ENCODE data around the gene NIN. TPM values are rescaled to one million over a fixed set of nuclear protein-coding genes. Genes with fewer than 3 reads are reported as not detected.

The NIN gene
- total RNA-seq, 1 donor from 2014 or later, result 33.2 TPM

GRCh38 chr14:50871228-50871627 is 40.3 kb upstream of the NIN start:
- DNase-seq (ENCODE audit: low spot score in 2 of 2, unreplicated experiment in 2 of 2), result no peak
- Mint-ChIP-seq H3K27me3 (ENCODE audit: low read depth) (peaks cover 63% of the 10 kb centered on the region), H3K4me3 (peak overlapping the region; percentile 37), H3K36me3 (peaks cover 4% of the 10 kb centered on the region), H3K9me3 (peaks cover 4% of the 10 kb centered on the region), H3K4me1 (peaks cover 6% of the 10 kb centered on the region), H3K27ac (no peak overlapping the region)
- TF ChIP-seq CTCF (IDR thresholded peaks at IDR 0.05; ENCODE audit: unreplicated experiment), result no peak

- Mint-ChIP-seq H3K4me3 (no peak overlapping the region), H3K4me1 (peaks cover 17% of the 10 kb centered on the region), H3K27me3 (ENCODE audit: low read depth) (peaks cover 17% of the 10 kb centered on the region), H3K27ac (no peak overlapping the region), H3K36me3 (no peaks in the 10 kb centered on the region), H3K9me3 (peaks cover 4% of the 10 kb centered on the region)
- no peak for DNase-seq (ENCODE audit: low spot score in 2 of 2, unreplicated experiment in 2 of 2)
- TF ChIP-seq CTCF (IDR thresholded peaks at IDR 0.05; ENCODE audit: unreplicated experiment), result no peak
Measured at GRCh38 chr14:50865391-50866076, 34.6 kb upstream of the NIN start.

- Mint-ChIP-seq H3K9me3 (peaks cover 4% of the 10 kb centered on the region), H3K27ac (no peak overlapping the region), H3K4me1 (peaks cover 23% of the 10 kb centered on the region), H3K36me3 (no peaks in the 10 kb centered on the region), H3K4me3 (no peak overlapping the region), H3K27me3 (ENCODE audit: low read depth) (peaks cover 11% of the 10 kb centered on the region)
- no peak for TF ChIP-seq CTCF (IDR thresholded peaks at IDR 0.05; ENCODE audit: unreplicated experiment)
- no peak for DNase-seq (ENCODE audit: low spot score in 2 of 2, unreplicated experiment in 2 of 2)
Measured at GRCh38 chr14:50864946-50865345, 34.0 kb upstream of the NIN start.

- Mint-ChIP-seq H3K4me1 (peaks cover 25% of the 10 kb centered on the region), H3K9me3 (peaks cover 4% of the 10 kb centered on the region), H3K27ac (no peak overlapping the region), H3K27me3 (ENCODE audit: low read depth) (peaks cover 4% of the 10 kb centered on the region), H3K4me3 (no peak overlapping the region), H3K36me3 (no peaks in the 10 kb centered on the region)
- no peak for TF ChIP-seq CTCF (IDR thresholded peaks at IDR 0.05; ENCODE audit: unreplicated experiment)
- no peak for DNase-seq (ENCODE audit: low spot score in 2 of 2, unreplicated experiment in 2 of 2)
Measured at GRCh38 chr14:50864237-50864636, 33.3 kb upstream of the NIN start.

GRCh38 chr14:50862036-50862570 is 31.1 kb upstream of the NIN start:
- no peak for TF ChIP-seq CTCF (IDR thresholded peaks at IDR 0.05; ENCODE audit: unreplicated experiment)
- Mint-ChIP-seq H3K4me3 (no peak overlapping the region), H3K27ac (peak overlapping the region; percentile 8), H3K4me1 (peaks cover 28% of the 10 kb centered on the region), H3K36me3 (no peaks in the 10 kb centered on the region), H3K27me3 (ENCODE audit: low read depth) (no peaks in the 10 kb centered on the region), H3K9me3 (no peaks in the 10 kb centered on the region)
- no peak for DNase-seq (ENCODE audit: low spot score in 2 of 2, unreplicated experiment in 2 of 2)

Data from mesothelial cell of epicardium (in vitro differentiated cells).